ENCODE results near the gene ATP8B4. TPM values are rescaled to one million over a fixed set of nuclear protein-coding genes. Genes with fewer than 3 reads are reported as not detected.
A peak's percentile ranks its signal among the peaks of the same experiment; 100 is the strongest.
"Not testable (repeated sequence)": the region's sequence is repeated elsewhere in the genome, so short reads cannot be mapped to it uniquely, and the experiment has no call there.

ATP8B4 gene
- total RNA-seq, 1 experiment from 2014 or later: 0.04 TPM

DNA sequence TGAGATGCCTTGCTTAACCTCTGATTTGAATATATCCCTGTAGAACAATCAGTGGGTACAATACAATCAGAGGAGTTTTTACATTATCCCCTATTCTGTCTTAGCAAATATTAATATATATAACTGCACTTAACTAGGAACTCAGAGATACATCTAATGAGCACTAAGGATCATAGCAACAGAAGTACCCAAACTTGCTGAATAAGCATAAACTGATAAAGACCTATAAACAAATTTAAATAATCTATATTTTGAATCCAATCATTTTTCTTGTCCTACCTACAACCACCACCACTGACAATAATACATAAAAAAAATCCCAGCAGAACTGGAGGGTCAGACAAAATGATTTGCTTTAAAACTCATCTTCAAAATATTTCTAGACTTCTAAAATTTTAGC is 106.2 kb downstream of the ATP8B4 start:
- DNase-seq (ENCODE audit: low spot score): no peak

- no peak for DNase-seq (ENCODE audit: low spot score)
Observed at GRCh38 chr15:50009634-50010033, 109.4 kb downstream of the ATP8B4 start.

- DNase-seq (ENCODE audit: low spot score): peak; percentile 91
Observed at GRCh38 chr15:50003786-50004334, 115.2 kb downstream of the ATP8B4 start.

- DNase-seq (ENCODE audit: low spot score): no peak
Observed at GRCh38 chr15:49991587-49991986, 127.4 kb downstream of the ATP8B4 start.

- no peak for DNase-seq (ENCODE audit: low spot score)
Observed at GRCh38 chr15:49990835-49991545, 128.0 kb downstream of the ATP8B4 start.

GRCh38 chr15:49989498-49989897 is 129.5 kb downstream of the ATP8B4 start:
- no peak for DNase-seq (ENCODE audit: low spot score)

- no peak for DNase-seq (ENCODE audit: low spot score)
Observed at GRCh38 chr15:49988766-49989165, 130.3 kb downstream of the ATP8B4 start.

DNA sequence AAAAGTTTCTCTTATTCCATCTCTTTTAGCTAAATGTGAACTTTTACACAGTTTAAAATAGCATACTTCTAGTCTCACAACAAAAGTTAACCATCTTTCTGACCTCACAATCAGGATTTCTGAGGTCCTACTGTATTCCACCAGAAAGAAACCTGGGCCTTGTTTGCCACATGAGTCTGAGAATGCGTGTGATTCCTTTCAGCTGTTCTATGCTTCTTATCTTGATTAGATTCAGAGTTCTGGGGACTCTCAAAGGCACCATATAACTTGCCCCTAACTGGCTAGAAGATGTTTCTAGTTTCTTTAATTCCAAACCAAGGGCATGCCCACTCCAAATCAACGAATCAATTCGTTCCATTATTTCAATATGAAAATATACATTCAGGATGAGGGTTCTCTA is 131.1 kb downstream of the ATP8B4 start:
- DNase-seq (ENCODE audit: low spot score): no peak

DNA sequence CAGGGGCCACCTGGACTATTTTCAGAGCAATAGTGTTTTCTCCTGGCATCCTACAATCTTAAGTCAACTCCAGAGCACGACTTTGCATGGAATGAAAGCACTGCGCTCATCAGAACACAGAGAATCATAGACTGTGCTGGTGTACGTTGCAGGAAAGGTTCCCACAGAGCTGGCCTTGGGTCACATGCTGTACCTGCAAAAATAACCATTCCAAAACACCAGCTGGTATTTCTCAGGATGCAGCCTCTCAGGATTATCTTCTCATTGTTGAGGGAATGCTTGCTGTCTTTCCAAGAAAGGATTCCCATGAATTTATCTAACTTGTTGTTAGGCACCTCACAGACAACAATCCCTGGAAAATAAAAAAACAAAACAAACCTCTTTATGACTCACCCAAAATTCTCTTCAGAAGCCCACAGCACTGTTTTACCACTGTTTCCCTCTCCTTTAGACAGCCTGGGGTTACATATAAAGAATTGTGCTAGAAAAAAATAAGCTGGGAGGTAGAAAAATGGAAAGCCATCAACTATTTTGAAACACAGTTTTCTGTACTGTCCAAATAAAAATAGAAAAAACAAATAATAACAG is 131.7 kb downstream of the ATP8B4 start:
- DNase-seq (ENCODE audit: low spot score): no peak

DNA sequence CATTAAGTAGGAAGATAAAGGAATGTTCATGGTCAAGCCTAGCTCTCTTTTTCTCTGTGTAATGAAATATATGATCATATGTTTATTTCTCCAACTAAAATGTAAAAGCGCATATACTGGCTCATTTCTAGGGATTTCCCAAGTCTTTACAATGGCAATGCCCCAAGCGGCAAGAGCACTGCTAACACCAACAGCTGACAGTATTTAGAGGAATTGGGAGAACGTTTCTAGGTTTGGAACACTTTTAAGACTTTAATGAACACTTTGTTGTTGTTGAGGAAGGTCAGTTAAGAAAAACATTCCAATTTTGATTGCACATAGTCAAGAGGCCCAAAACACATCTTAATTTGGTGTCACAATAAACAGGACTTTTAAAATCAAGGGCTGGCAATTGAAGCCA is 132.7 kb downstream of the ATP8B4 start:
- no peak for DNase-seq (ENCODE audit: low spot score)

GRCh38 chr15:49985463-49985862 is 133.6 kb downstream of the ATP8B4 start:
- no peak for DNase-seq (ENCODE audit: low spot score)

- DNase-seq (ENCODE audit: low spot score): no peak
Observed at GRCh38 chr15:49984436-49984835, 134.6 kb downstream of the ATP8B4 start.

DNA sequence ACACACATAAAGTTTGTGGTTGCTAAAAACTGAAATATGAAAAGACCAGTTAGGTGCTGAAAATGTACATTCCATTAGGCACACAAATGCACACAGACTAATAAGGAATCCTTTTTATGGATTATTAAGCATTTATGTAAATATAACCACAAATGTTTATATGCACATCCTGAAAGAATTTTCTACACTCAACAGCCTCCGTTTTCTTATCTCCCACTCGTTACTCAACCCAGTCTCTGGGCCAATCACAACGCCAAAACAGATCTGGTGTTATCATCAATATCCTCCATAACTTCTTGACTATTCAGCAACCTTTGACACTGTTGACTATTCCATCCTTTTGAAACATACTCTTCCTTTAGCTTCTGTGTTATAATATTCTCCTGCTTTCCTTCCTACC is 136.4 kb downstream of the ATP8B4 start:
- no peak for DNase-seq (ENCODE audit: low spot score)

DNA sequence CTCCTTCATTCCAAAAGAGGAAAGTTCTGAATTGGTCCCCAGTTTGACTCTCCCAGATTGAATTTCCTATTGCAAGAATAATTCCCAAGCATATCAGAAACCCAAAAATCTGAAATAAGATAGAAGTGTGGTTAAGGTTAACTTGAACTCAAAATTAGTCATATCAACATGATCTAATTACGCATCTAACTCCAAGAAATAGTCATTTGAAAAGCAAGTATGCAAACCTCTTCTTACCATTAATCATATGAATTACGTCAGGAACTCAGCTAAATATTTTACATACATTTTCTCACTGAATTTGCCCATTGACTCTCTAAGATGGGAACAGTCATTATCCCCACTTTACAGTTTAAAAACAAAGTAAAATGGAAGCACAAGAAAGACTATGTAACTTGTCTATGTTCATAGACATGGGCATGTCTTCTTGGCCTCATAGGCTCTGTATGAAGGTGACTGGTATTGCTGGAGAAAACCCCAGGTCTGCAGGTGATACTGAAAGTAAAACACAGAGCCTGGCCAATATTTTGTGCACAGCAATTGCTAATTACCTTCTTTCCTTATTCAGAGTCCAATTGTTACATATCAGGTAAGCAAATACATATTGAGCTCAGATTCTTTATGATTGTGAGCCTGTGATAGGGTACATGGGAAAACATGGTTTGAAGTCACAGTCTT is 139.2 kb downstream of the ATP8B4 start:
- no peak for DNase-seq (ENCODE audit: low spot score)

- DNase-seq (ENCODE audit: low spot score): peak; percentile 9
Observed at GRCh38 chr15:49978121-49978520, 140.9 kb downstream of the ATP8B4 start.

DNA sequence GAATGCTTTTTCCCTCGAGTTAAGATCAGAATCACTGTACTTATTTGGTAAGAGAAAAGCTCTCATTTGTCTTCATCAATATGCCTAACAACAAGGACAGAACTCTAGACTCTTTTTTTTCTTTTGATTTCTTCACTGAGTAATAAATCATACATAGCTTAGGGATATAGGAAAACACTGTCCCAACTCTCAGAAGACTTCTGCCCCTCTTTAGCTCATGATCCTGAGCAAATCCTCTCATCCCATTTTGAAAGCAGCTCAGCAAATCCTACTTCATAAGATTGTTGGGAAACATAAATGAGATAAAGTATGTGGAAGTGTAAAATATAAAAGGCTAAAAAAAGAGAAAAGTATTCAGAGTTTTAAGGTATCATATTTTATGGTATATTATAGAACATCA is 141.7 kb downstream of the ATP8B4 start:
- DNase-seq (ENCODE audit: low spot score): no peak

- no peak for DNase-seq (ENCODE audit: low spot score)
Observed at GRCh38 chr15:49964551-49964950, 154.5 kb downstream of the ATP8B4 start.

GRCh38 chr15:49964061-49964460 is 155.0 kb downstream of the ATP8B4 start:
- no peak for DNase-seq (ENCODE audit: low spot score)

- DNase-seq (ENCODE audit: low spot score): not testable (repeated sequence)
Observed at GRCh38 chr15:49963033-49963772, 155.8 kb downstream of the ATP8B4 start.

DNA sequence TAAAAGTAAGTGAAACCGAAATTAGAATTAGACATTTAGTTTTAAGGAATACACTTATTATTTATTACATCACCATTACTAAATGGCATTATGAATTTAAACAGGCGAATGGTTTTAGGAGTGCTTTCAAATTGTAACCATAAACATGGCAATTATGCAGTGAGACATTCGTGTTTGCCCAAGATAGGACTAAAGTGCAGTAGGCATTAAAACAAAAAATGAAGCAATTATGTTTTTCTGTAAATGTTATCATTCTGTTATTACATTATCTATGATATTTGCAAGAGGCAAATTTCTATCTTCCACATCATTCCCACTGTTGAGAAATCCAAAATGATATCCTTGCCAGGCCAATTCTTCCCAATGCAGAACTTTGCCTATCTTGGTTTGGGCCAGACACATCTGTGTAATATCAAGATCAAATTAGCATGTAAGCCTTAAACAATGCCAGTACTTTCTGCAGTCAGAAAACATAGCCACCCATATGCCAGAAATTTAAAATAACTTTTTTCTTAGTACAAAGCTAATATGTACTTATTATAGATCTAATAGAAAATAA is 156.9 kb downstream of the ATP8B4 start:
- DNase-seq (ENCODE audit: low spot score): no peak

DNA sequence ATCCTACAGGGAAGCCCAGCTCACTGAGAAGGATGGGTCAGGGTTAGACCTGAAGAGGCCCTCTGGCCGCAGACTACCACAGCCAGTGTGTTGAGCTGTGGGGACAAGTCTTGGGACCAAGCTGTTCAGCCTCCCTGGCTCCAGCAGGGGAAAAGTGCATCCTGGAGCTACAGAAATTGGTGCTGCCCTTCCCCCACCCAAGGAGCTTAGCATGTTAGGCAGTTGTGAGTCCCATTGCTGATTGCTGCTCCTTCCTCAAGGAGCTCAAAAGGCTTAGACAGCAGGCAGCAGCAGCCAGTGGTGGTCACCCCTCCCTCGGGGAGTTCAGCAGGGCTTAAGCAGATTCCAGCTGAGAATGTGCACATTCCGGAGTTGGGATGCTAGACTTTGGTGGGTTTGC is 165.6 kb downstream of the ATP8B4 start:
- no peak for DNase-seq (ENCODE audit: low spot score)

- no peak for DNase-seq (ENCODE audit: low spot score)
Observed at GRCh38 chr15:49946681-49947080, 172.4 kb downstream of the ATP8B4 start.

Data from H4 (cell line).